Ectodermal cell (in vitro differentiated cells): Measurements from ENCODE around the gene AJAP1.

Experiments
- H3K27ac ChIP-seq: 2 replicates; pipeline ENCODE4 v1.7.0; 2013; ENCODE audit warnings: mild to moderate bottlenecking, low read depth, low read length; ENCODE audit not compliant: insufficient read depth, poor library complexity, severe bottlenecking
- H3K27me3 ChIP-seq: 2 replicates; pipeline ENCODE4 v1.7.0; 2013; ENCODE audit warnings: mild to moderate bottlenecking, low read length; ENCODE audit not compliant: insufficient read depth, control insufficient read depth, poor library complexity, severe bottlenecking
- H3K36me3 ChIP-seq: one replicate; pipeline ENCODE4 v1.7.0; 2013; ENCODE audit warnings: low read length; ENCODE audit not compliant: control insufficient read depth, insufficient read depth
- H3K4me1 ChIP-seq: one replicate; pipeline ENCODE4 v1.7.0; 2013; ENCODE audit warnings: low read length; ENCODE audit not compliant: control insufficient read depth, insufficient read depth
- H3K4me3 ChIP-seq: 2 replicates; pipeline ENCODE4 v1.7.0; 2013; ENCODE audit warnings: low read depth, low read length, control low read depth; ENCODE audit not compliant: insufficient read depth
- H3K9me3 ChIP-seq: 2 replicates; pipeline ENCODE4 v1.7.0; 2013; ENCODE audit warnings: mild to moderate bottlenecking, low read length, moderate library complexity; ENCODE audit not compliant: control insufficient read depth
- WGBS, 2 experiments: methylation state at CpG; one replicate each; pipeline ENCODE4 v1.1.7; 2013; ENCODE audit warnings: missing lambda C conversion rate in 2 of 2; 5-methylcytosine and 5-hydroxymethylcytosine counted together

Gene AJAP1

GRCh38 chr1:4726620-4727341 is 72.4 kb downstream of the AJAP1 start:
- 85 to 89% methylated on average over 26 of the region's 26 CpGs for WGBS, 2 experiments
- no peak overlapping the region for H3K27ac ChIP-seq
- no peaks in the 10 kb centered on the region for H3K36me3 ChIP-seq

GRCh38 chr1:4728319-4729089 is 74.1 kb downstream of the AJAP1 start:
- Histone ChIP-seq H3K9me3 (no peaks in the 10 kb centered on the region), H3K4me1 (no peaks in the 10 kb centered on the region), H3K27ac (no peak overlapping the region), H3K36me3 (no peaks in the 10 kb centered on the region), H3K4me3 (no peak overlapping the region), H3K27me3 (no peaks in the 10 kb centered on the region)
- 91 to 92% methylated on average over 19 of the region's 19 CpGs for WGBS, 2 experiments

More at GRCh38 chr1:4726620-4727341, 72.4 kb downstream of the AJAP1 start:
- H3K4me1 ChIP-seq: no peaks in the 10 kb centered on the region
- no peaks in the 10 kb centered on the region for H3K27me3 ChIP-seq
- H3K4me3 ChIP-seq: no peak overlapping the region
- no peaks in the 10 kb centered on the region for H3K9me3 ChIP-seq

DNA sequence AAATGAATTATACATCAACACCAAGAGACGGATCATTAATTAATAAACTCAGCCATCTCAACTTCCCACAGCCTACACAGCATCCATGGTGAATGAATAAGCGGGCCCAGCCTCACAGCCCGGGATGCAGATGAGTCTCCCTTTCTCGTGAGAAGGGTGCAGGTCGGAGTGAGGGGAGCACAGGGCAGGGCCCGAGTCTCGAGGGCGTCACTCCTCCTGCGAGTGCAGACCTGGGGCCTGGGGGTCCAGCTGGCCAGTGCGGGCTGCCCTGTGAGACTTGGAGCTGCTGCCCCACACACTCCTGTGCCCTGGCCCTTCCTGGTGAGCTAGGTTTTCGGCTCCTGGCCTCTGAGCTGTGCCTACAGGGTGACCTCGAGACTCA is 74.7 kb downstream of the AJAP1 start:
- WGBS, 2 experiments: 92 to 95% methylated on average over 12 of the region's 12 CpGs
- no peaks in the 10 kb centered on the region for H3K9me3 ChIP-seq
- no peak overlapping the region for H3K27ac ChIP-seq
- no peak overlapping the region for H3K4me3 ChIP-seq
- H3K4me1 ChIP-seq: no peaks in the 10 kb centered on the region
- H3K27me3 ChIP-seq: no peaks in the 10 kb centered on the region
- H3K36me3 ChIP-seq: no peaks in the 10 kb centered on the region

- no peaks in the 10 kb centered on the region for H3K9me3 ChIP-seq
- H3K4me3 ChIP-seq: no peak overlapping the region
- H3K27me3 ChIP-seq: no peaks in the 10 kb centered on the region
- peaks cover 4% of the 10 kb centered on the region for H3K4me1 ChIP-seq
- no peak overlapping the region for H3K27ac ChIP-seq
- WGBS, 2 experiments: 91 to 93% methylated on average over 12 of the region's 12 CpGs
- no peaks in the 10 kb centered on the region for H3K36me3 ChIP-seq
Measured at GRCh38 chr1:4730078-4730477, 75.7 kb downstream of the AJAP1 start.

GRCh38 chr1:4733446-4734177 is 79.2 kb downstream of the AJAP1 start:
- no peak overlapping the region for H3K27ac ChIP-seq
- peaks cover 4% of the 10 kb centered on the region for H3K4me1 ChIP-seq
- H3K4me3 ChIP-seq: no peak overlapping the region
- H3K27me3 ChIP-seq: no peaks in the 10 kb centered on the region
- 94 to 95% methylated on average over 27 of the region's 27 CpGs for WGBS, 2 experiments
- H3K36me3 ChIP-seq: no peaks in the 10 kb centered on the region
- H3K9me3 ChIP-seq: no peaks in the 10 kb centered on the region

DNA sequence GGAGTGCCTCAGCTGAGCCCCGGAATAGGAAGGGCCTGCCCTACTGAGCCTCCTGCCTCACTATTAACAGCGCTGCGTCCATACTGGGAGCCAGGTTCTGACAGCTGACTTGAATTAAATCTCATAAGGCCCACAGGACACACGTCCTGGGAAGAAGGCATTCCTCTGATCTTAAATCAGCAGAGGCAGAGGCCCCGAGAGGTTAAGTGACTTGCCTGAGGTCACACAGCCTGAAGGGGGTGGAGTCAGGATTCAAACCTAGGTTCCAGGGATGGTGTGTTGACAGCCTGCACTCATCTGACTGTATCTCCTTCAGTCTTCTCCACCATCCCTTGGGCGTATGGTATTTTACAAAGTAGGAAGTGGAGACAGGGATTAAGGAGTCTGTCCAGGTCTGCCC is 79.8 kb downstream of the AJAP1 start:
- Histone ChIP-seq H3K36me3 (no peaks in the 10 kb centered on the region), H3K9me3 (no peaks in the 10 kb centered on the region), H3K27me3 (no peaks in the 10 kb centered on the region), H3K4me1 (peaks cover 4% of the 10 kb centered on the region), H3K4me3 (no peak overlapping the region), H3K27ac (no peak overlapping the region)
- 81 to 90% methylated on average over 6 of the region's 6 CpGs for WGBS, 2 experiments

DNA sequence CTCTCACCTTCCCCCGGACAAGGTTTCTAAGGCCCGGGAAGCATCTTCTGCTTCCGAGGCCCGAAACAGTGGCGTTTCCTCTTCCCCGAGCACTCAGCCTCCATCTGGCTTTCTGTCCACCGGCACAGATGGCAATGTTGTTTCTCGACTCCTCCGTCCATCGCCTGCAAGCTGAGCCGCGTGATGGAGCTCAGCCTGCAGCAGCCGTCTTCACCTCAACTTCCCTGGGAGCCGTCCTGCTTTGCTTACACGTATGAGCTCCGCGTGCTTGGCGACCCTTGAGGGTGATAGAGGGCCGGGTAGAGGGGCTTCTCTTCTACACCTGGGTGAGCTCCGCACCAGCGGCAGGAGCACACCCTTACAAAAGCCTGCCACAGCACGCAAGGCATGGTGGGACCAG is 80.4 kb downstream of the AJAP1 start:
- 91 to 94% methylated on average over 22 of the region's 22 CpGs for WGBS, 2 experiments
- H3K27ac ChIP-seq: no peak overlapping the region
- H3K9me3 ChIP-seq: no peaks in the 10 kb centered on the region
- H3K4me3 ChIP-seq: no peak overlapping the region
- H3K4me1 ChIP-seq: peaks cover 4% of the 10 kb centered on the region
- no peaks in the 10 kb centered on the region for H3K27me3 ChIP-seq
- no peaks in the 10 kb centered on the region for H3K36me3 ChIP-seq

- H3K27ac ChIP-seq: no peak overlapping the region
- no peaks in the 10 kb centered on the region for H3K27me3 ChIP-seq
- H3K4me3 ChIP-seq: no peak overlapping the region
- H3K4me1 ChIP-seq: peaks cover 4% of the 10 kb centered on the region
- H3K9me3 ChIP-seq: no peaks in the 10 kb centered on the region
- H3K36me3 ChIP-seq: no peaks in the 10 kb centered on the region
- WGBS, 2 experiments: 77 to 80% methylated on average over 7 of the region's 7 CpGs
Measured at GRCh38 chr1:4736254-4736653, 81.8 kb downstream of the AJAP1 start.

- H3K9me3 ChIP-seq: no peaks in the 10 kb centered on the region
- 83% methylated on average over 8 of the region's 8 CpGs for WGBS, 2 experiments
- no peaks in the 10 kb centered on the region for H3K27me3 ChIP-seq
- no peak overlapping the region for H3K4me3 ChIP-seq
- H3K4me1 ChIP-seq: no peaks in the 10 kb centered on the region
- no peak overlapping the region for H3K27ac ChIP-seq
- H3K36me3 ChIP-seq: no peaks in the 10 kb centered on the region
Measured at GRCh38 chr1:4741876-4742423, 87.5 kb downstream of the AJAP1 start.
